T-helper 1 cell treated with Interleukin-12 subunit alpha and Interleukin-12 subunit beta and Interleukin-4 antibody, amounts not matched to agents 30 μg/mL and 1 μg/mL, for 36 hours (primary cell): ENCODE measurements around the gene ACP4.

ENCODE experiments used
- H3K27ac Mint-ChIP-seq: one replicate; pipeline ENCODE4 v1.8.0; 2021; ENCODE audit warnings: mild to moderate bottlenecking, mixed read lengths
- H3K27me3 Mint-ChIP-seq: one replicate; pipeline ENCODE4 v1.8.0; 2021; ENCODE audit warnings: low read depth, mixed read lengths
- H3K36me3 Mint-ChIP-seq: one replicate; pipeline ENCODE4 v1.8.0; 2021; ENCODE audit warnings: low read depth, mixed read lengths
- H3K4me1 Mint-ChIP-seq: one replicate; pipeline ENCODE4 v1.8.0; 2021; ENCODE audit warnings: low read depth, mixed read lengths
- H3K4me3 Mint-ChIP-seq: one replicate; pipeline ENCODE4 v1.8.0; 2021; ENCODE audit warnings: mild to moderate bottlenecking, moderate library complexity, mixed read lengths
- H3K9me3 Mint-ChIP-seq: one replicate; pipeline ENCODE4 v1.8.0; 2021; ENCODE audit warnings: mixed read lengths

ACP4 gene

GRCh38 chr19:50818859-50819472 is 28.8 kb downstream of the ACP4 start:
- H3K4me3 Mint-ChIP-seq = peak overlapping the region; percentile 84
- H3K4me1 Mint-ChIP-seq = peaks cover 26% of the 10 kb centered on the region
- no peaks in the 10 kb centered on the region for H3K36me3 Mint-ChIP-seq
- no peaks in the 10 kb centered on the region for H3K9me3 Mint-ChIP-seq
- H3K27me3 Mint-ChIP-seq = peaks cover 51% of the 10 kb centered on the region
- no peak overlapping the region for H3K27ac Mint-ChIP-seq

GRCh38 chr19:50819636-50820035 is 29.4 kb downstream of the ACP4 start:
- Mint-ChIP-seq H3K4me3 (peak overlapping the region; percentile 5), H3K9me3 (no peaks in the 10 kb centered on the region), H3K4me1 (peaks cover 26% of the 10 kb centered on the region), H3K27me3 (peaks cover 47% of the 10 kb centered on the region), H3K27ac (no peak overlapping the region), H3K36me3 (no peaks in the 10 kb centered on the region)

GRCh38 chr19:50820086-50820485 is 29.9 kb downstream of the ACP4 start:
- Mint-ChIP-seq H3K4me3 (peak overlapping the region; percentile 58), H3K36me3 (no peaks in the 10 kb centered on the region), H3K9me3 (no peaks in the 10 kb centered on the region), H3K4me1 (peaks cover 26% of the 10 kb centered on the region), H3K27me3 (peaks cover 43% of the 10 kb centered on the region), H3K27ac (no peak overlapping the region)

- H3K4me3 Mint-ChIP-seq = peak overlapping the region; percentile 58
- H3K36me3 Mint-ChIP-seq = no peaks in the 10 kb centered on the region
- H3K27me3 Mint-ChIP-seq = peaks cover 43% of the 10 kb centered on the region
- H3K4me1 Mint-ChIP-seq = peaks cover 26% of the 10 kb centered on the region
- H3K27ac Mint-ChIP-seq = peak overlapping the region; percentile 4
- no peaks in the 10 kb centered on the region for H3K9me3 Mint-ChIP-seq
These were observed 30.5 kb downstream of the ACP4 start for GRCh38 chr19:50820549-50821247.

GRCh38 chr19:50821248-50821612 is 31.0 kb downstream of the ACP4 start:
- Mint-ChIP-seq H3K4me1 (peaks cover 26% of the 10 kb centered on the region), H3K9me3 (no peaks in the 10 kb centered on the region), H3K27me3 (peaks cover 39% of the 10 kb centered on the region), H3K4me3 (no peak overlapping the region), H3K36me3 (no peaks in the 10 kb centered on the region), H3K27ac (no peak overlapping the region)

GRCh38 chr19:50821622-50822021 is 31.4 kb downstream of the ACP4 start:
- peaks cover 24% of the 10 kb centered on the region for H3K4me1 Mint-ChIP-seq
- no peak overlapping the region for H3K4me3 Mint-ChIP-seq
- H3K9me3 Mint-ChIP-seq = no peaks in the 10 kb centered on the region
- H3K27ac Mint-ChIP-seq = no peak overlapping the region
- H3K27me3 Mint-ChIP-seq = peaks cover 37% of the 10 kb centered on the region
- no peaks in the 10 kb centered on the region for H3K36me3 Mint-ChIP-seq

GRCh38 chr19:50822661-50823208 is 32.5 kb downstream of the ACP4 start:
- Mint-ChIP-seq H3K36me3 (no peaks in the 10 kb centered on the region), H3K27me3 (peaks cover 37% of the 10 kb centered on the region), H3K27ac (no peak overlapping the region), H3K4me3 (no peak overlapping the region), H3K4me1 (peaks cover 20% of the 10 kb centered on the region), H3K9me3 (no peaks in the 10 kb centered on the region)

GRCh38 chr19:50823389-50824042 is 33.3 kb downstream of the ACP4 start, which contains the start of gene KLK1:
Gene KLK1 (minus strand): TSS chr19:50823787. CDS start chr19:50823748, 39 bp downstream.
- Mint-ChIP-seq H3K4me3 (no peak within 1 kb of the TSS), H3K4me1 (peaks cover 19% of the 10 kb centered on the region), H3K36me3 (no peaks in the 10 kb centered on the region), H3K27ac (no peak within 1 kb of the TSS), H3K27me3 (peaks cover 41% of the 10 kb centered on the region), H3K9me3 (no peaks in the 10 kb centered on the region)

GRCh38 chr19:50826492-50827240 is 36.5 kb downstream of the ACP4 start:
- Mint-ChIP-seq H3K4me3 (no peak overlapping the region), H3K36me3 (no peaks in the 10 kb centered on the region), H3K27ac (no peak overlapping the region), H3K4me1 (peaks cover 1% of the 10 kb centered on the region), H3K9me3 (no peaks in the 10 kb centered on the region), H3K27me3 (peaks cover 29% of the 10 kb centered on the region)

GRCh38 chr19:50827476-50827875 is 37.3 kb downstream of the ACP4 start:
- H3K4me3 Mint-ChIP-seq = no peak overlapping the region
- peaks cover 22% of the 10 kb centered on the region for H3K27me3 Mint-ChIP-seq

GRCh38 chr19:50829801-50830200 is 39.6 kb downstream of the ACP4 start:
- Mint-ChIP-seq H3K36me3 (no peaks in the 10 kb centered on the region), H3K4me1 (no peaks in the 10 kb centered on the region), H3K4me3 (no peak overlapping the region), H3K27me3 (peaks cover 27% of the 10 kb centered on the region), H3K27ac (no peak overlapping the region), H3K9me3 (no peaks in the 10 kb centered on the region)

More at GRCh38 chr19:50827476-50827875, 37.3 kb downstream of the ACP4 start:
- Mint-ChIP-seq H3K9me3 (no peaks in the 10 kb centered on the region), H3K4me1 (no peaks in the 10 kb centered on the region), H3K27ac (no peak overlapping the region), H3K36me3 (no peaks in the 10 kb centered on the region)

- H3K27me3 Mint-ChIP-seq = peaks cover 27% of the 10 kb centered on the region
These were observed 40.2 kb downstream of the ACP4 start for GRCh38 chr19:50830266-50831025.

GRCh38 chr19:50831026-50831396 is 40.8 kb downstream of the ACP4 start:
- Mint-ChIP-seq H3K36me3 (no peaks in the 10 kb centered on the region), H3K4me1 (peaks cover 3% of the 10 kb centered on the region), H3K4me3 (no peak overlapping the region), H3K9me3 (no peaks in the 10 kb centered on the region), H3K27me3 (peaks cover 27% of the 10 kb centered on the region), H3K27ac (no peak overlapping the region)

More at GRCh38 chr19:50830266-50831025, 40.2 kb downstream of the ACP4 start:
- H3K4me1 Mint-ChIP-seq = peaks cover 3% of the 10 kb centered on the region
- H3K9me3 Mint-ChIP-seq = no peaks in the 10 kb centered on the region
- no peak overlapping the region for H3K27ac Mint-ChIP-seq
- no peak overlapping the region for H3K4me3 Mint-ChIP-seq
- H3K36me3 Mint-ChIP-seq = no peaks in the 10 kb centered on the region

- peaks cover 43% of the 10 kb centered on the region for H3K27me3 Mint-ChIP-seq
- H3K36me3 Mint-ChIP-seq = no peaks in the 10 kb centered on the region
- no peaks in the 10 kb centered on the region for H3K9me3 Mint-ChIP-seq
- no peak overlapping the region for H3K27ac Mint-ChIP-seq
- H3K4me1 Mint-ChIP-seq = peaks cover 7% of the 10 kb centered on the region
- no peak overlapping the region for H3K4me3 Mint-ChIP-seq
These were observed 42.5 kb downstream of the ACP4 start for GRCh38 chr19:50832666-50833065.
